ENCODE results near the gene DNM3.
"Not testable (repeated sequence)": the region's sequence is repeated elsewhere in the genome, so short reads cannot be mapped to it uniquely, and the experiment has no call there.

DNM3 gene

DNA sequence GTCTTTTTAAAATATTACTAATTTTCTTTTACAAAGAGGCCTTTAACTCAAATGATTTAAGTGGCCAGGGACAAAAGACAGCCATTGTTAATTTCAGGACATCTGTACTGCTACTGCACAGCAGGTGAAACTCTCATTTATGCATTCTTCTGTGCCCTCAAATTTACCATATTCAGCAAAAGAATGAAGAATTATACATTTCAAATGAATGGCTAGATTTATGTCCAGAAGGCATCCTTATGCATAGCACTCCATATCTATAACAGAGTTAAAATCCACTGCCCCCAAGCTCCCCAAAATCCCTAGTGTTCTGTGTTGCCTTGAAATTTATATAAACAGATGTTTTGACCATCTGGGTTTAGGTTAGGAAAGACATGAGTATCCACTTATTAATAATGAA is 202.6 kb downstream of the DNM3 start:
- Mint-ChIP-seq H3K27ac (no peak overlapping the region), H3K36me3 (ENCODE audit: low read depth) (no peaks in the 10 kb centered on the region), H3K27me3 (ENCODE audit: low read depth, poor library complexity) (peaks cover 6% of the 10 kb centered on the region), H3K4me1 (no peaks in the 10 kb centered on the region), H3K9me3 (no peaks in the 10 kb centered on the region), H3K4me3 (no peak overlapping the region)
- TF ChIP-seq, protein P1, sequence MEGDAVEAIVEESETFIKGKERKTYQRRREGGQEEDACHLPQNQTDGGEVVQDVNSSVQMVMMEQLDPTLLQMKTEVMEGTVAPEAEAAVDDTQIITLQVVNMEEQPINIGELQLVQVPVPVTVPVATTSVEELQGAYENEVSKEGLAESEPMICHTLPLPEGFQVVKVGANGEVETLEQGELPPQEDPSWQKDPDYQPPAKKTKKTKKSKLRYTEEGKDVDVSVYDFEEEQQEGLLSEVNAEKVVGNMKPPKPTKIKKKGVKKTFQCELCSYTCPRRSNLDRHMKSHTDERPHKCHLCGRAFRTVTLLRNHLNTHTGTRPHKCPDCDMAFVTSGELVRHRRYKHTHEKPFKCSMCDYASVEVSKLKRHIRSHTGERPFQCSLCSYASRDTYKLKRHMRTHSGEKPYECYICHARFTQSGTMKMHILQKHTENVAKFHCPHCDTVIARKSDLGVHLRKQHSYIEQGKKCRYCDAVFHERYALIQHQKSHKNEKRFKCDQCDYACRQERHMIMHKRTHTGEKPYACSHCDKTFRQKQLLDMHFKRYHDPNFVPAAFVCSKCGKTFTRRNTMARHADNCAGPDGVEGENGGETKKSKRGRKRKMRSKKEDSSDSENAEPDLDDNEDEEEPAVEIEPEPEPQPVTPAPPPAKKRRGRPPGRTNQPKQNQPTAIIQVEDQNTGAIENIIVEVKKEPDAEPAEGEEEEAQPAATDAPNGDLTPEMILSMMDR (IDR thresholded peaks at IDR 0.05), result no peak
- DNase-seq, result no peak

DNA sequence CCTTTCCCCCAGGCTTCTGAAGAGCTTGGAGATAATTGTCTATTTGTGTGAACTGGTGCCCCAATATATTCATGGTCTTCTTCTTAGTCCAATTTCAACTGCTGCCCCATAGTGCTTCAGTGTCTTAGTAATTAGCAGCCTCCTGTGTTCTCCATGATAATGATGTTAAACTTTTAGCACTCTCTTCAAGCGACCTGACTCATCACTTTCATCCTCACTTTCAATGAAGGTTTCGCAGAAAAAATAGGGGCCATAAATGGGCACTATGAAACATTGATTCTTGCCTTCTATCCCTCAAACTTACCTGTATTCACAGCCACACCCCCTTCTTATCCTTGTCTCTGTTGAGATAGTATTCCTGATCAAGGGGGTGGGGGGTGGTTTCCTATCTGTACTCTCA is 210.6 kb downstream of the DNM3 start:
- TF ChIP-seq, protein P1 (IDR thresholded peaks at IDR 0.05), result no peak

DNA sequence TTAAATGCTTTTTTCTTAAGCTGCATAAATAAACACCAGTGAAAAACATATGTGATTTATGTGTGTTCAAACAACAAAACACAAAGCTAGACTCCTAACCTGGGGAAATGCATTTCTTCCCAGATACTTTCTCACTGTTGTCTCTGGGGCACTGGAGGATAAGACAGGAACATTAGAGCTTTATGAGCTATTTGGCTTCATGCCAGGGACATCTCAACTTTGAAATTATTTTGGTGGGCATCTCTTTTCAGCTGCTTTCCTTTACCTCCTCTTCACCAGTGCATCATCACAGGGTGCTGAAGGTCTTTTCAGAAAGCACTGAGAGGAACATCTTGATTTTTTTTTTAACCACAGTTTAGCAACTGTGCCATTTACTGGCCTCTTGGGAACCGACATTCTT is 212.9 kb downstream of the DNM3 start:
- no peak for DNase-seq
- TF ChIP-seq, protein P1 (IDR thresholded peaks at IDR 0.05), result no peak
- Mint-ChIP-seq H3K4me3 (no peak overlapping the region), H3K9me3 (peaks cover 10% of the 10 kb centered on the region), H3K27ac (no peak overlapping the region), H3K36me3 (ENCODE audit: low read depth) (no peaks in the 10 kb centered on the region), H3K27me3 (ENCODE audit: low read depth, poor library complexity) (no peaks in the 10 kb centered on the region), H3K4me1 (no peaks in the 10 kb centered on the region)

More for the DNA sequence above, 210.6 kb downstream of the DNM3 start:
- no peak overlapping the region for H3K27ac Mint-ChIP-seq
- no peaks in the 10 kb centered on the region for H3K27me3 Mint-ChIP-seq (ENCODE audit: low read depth, poor library complexity)
- DNase-seq, result no peak
- peaks cover 5% of the 10 kb centered on the region for H3K9me3 Mint-ChIP-seq
- H3K4me3 Mint-ChIP-seq, result no peak overlapping the region
- H3K36me3 Mint-ChIP-seq (ENCODE audit: low read depth), result no peaks in the 10 kb centered on the region
- H3K4me1 Mint-ChIP-seq, result no peaks in the 10 kb centered on the region

DNA sequence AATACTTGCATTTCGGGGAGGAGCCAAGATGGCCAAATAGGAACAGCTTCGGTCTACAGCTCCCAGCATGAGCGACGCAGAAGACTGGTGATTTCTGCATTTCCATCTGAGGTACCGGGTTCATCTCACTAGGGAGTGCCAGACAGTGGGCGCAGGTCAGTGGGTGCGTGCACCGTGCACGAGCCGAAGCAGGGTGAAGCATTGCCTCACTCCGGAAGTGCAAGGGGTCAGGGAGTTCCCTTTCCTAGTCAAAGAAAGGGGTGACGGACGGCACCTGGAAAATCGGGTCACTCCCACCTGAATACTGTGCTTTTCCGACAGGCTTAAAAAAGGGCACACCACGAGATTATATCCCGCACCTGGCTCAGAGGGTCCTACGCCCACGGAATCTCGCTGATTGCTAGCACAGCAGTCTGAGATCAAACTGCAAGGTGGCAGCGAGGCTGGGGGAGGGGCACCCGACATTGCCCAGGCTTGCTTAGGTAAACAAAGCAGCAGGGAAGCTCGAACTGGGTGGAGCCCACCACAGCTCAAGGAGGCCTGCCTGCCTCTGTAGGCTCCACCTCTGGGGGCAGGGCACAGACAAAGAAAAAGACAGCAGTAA is 214.6 kb downstream of the DNM3 start:
- not testable (repeated sequence) for H3K4me1 Mint-ChIP-seq; H3K27ac Mint-ChIP-seq; H3K4me3 Mint-ChIP-seq; H3K36me3 Mint-ChIP-seq (ENCODE audit: low read depth); DNase-seq; H3K27me3 Mint-ChIP-seq (ENCODE audit: low read depth, poor library complexity)
- H3K9me3 Mint-ChIP-seq, result peaks cover 10% of the 10 kb centered on the region

DNA sequence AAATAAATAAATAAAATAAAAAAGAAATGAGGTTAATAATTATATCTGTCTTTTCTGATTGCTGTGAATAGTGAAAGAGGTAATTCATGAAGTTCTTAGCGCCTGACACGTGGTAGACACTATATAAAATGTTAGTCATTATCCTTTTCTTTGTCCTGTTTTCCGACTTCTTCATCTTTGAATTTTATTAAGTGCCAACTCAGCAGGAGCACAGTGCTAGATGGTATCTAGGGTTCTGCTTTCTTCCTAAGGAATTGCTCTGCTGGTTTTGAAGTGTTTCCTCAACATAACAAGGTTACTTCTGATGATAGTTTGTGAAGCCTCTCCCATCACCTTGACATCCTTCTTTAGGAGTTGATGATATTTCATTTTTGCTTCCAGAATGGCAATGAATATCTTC is 227.0 kb downstream of the DNM3 start:
- peaks cover 3% of the 10 kb centered on the region for H3K27me3 Mint-ChIP-seq (ENCODE audit: low read depth, poor library complexity)
- no peak overlapping the region for H3K4me3 Mint-ChIP-seq
- H3K36me3 Mint-ChIP-seq (ENCODE audit: low read depth), result no peaks in the 10 kb centered on the region
- H3K27ac Mint-ChIP-seq, result no peak overlapping the region
- no peak for DNase-seq
- TF ChIP-seq, protein P1 (IDR thresholded peaks at IDR 0.05), result no peak
- no peaks in the 10 kb centered on the region for H3K9me3 Mint-ChIP-seq
- H3K4me1 Mint-ChIP-seq, result peaks cover 9% of the 10 kb centered on the region

DNA sequence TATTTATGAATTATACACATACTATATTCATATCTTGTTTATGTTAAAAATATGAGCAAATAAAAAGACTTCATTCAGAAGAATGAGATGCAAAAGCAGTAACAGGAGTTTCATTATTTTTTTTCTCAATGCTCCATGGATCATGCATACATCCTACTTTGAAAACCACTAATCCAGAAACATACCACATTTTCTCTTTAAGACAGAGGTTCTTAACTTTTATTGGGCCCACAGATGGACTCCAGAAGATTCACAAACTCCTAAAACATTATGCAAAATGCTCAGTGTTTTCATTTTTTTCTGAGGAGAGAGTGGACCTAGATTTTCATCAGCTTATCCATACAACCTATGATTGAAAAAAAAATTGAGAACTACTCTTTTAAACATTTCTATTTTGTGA is 227.8 kb downstream of the DNM3 start:
- DNase-seq, result no peak
- no peaks in the 10 kb centered on the region for H3K9me3 Mint-ChIP-seq
- no peaks in the 10 kb centered on the region for H3K36me3 Mint-ChIP-seq (ENCODE audit: low read depth)
- H3K4me3 Mint-ChIP-seq, result no peak overlapping the region
- H3K27ac Mint-ChIP-seq, result no peak overlapping the region
- TF ChIP-seq, protein P1 (IDR thresholded peaks at IDR 0.05), result no peak
- peaks cover 9% of the 10 kb centered on the region for H3K4me1 Mint-ChIP-seq
- peaks cover 3% of the 10 kb centered on the region for H3K27me3 Mint-ChIP-seq (ENCODE audit: low read depth, poor library complexity)
